PC-9 (cell line): ENCODE measurements around the gene PALMD.

Experiments used
- CTCF ChIP-seq: fragments of 200-600 bp; sonication (generic); conservative IDR thresholded peaks from 2 replicates; pipeline ENCODE4 v1.6.1; 2017; ENCODE audit warnings: mixed run types, antibody characterized with exemption, mild to moderate bottlenecking, moderate library complexity
- EZH2 ChIP-seq: fragments of 200-600 bp; sonication (generic); IDR thresholded peaks from 2 replicates; pipeline ENCODE4 v1.8.0; 2017; ENCODE audit warnings: antibody characterized with exemption, low read depth

GRCh38 chr1:99661780-99662179 lies 15.9 kb downstream of the PALMD start:
- TF ChIP-seq CTCF (no peak), EZH2 (no peak)
